Posterior cingulate gyrus (tissue), 11 donors: ENCODE data around the gene DUS2.
"Not testable (repeated sequence)": the region's sequence is repeated elsewhere in the genome, so short reads cannot be mapped to it uniquely, and the experiment has no call there.

ENCODE experiments used
- DNase-seq, 10 donors: peaks; one replicate each; pipeline versions ENCODE4 v3.0.0 to v3.0.0-alpha.2; 2020 to 2021; ENCODE audit warnings: mixed read lengths in 3 of 10
- intact Hi-C: fragments of 100-400 bp; cut with DNase I; formaldehyde crosslinking; loops from one replicate; pipeline ENCODE4 v1.15.1; 2023

Gene DUS2

GRCh38 chr16:68086860-68087268 lies 63.8 kb downstream of the DUS2 start:
- DNase-seq: no peak
- intact Hi-C loops: loop anchor here (10.0 kb wide), 1 partner anchor 228 kb away; the partner anchor contains the start of genes PRMT7 and SLC7A6OS

- DNase-seq: no peak
- intact Hi-C loops: loop anchor here (10.0 kb wide), 1 partner anchor 227 kb away; the partner anchor contains the start of genes PRMT7 and SLC7A6OS
These were observed 64.6 kb downstream of the DUS2 start for GRCh38 chr16:68087688-68088087.

GRCh38 chr16:68088130-68088972 lies 65.3 kb downstream of the DUS2 start:
- no peak for DNase-seq
- intact Hi-C loops: loop anchor here (10.0 kb wide), 1 partner anchor 226 kb away; the partner anchor contains the start of genes PRMT7 and SLC7A6OS

DNA sequence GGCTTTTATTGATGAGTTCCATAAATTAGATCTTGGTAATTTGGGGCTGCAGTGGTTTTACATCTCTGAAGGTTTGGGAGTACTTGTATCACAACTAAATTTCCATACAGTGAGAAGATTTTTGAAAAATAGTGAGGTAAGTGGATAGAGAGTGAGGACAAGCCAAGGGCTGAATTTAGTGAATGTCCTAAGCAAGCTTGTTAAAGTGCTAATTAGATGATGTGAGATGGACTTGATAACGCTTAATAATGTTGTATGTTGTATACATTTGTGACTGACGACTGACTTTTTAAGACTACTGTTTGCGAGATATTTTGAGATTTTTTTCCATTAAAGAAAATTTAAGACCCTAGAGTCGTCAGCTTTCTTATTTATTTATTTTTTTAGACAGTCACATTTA lies 66.0 kb downstream of the DUS2 start:
- no peak for DNase-seq
- intact Hi-C loops: loop anchor here (10.0 kb wide), 1 partner anchor 226 kb away; the partner anchor contains the start of genes PRMT7 and SLC7A6OS

DNA sequence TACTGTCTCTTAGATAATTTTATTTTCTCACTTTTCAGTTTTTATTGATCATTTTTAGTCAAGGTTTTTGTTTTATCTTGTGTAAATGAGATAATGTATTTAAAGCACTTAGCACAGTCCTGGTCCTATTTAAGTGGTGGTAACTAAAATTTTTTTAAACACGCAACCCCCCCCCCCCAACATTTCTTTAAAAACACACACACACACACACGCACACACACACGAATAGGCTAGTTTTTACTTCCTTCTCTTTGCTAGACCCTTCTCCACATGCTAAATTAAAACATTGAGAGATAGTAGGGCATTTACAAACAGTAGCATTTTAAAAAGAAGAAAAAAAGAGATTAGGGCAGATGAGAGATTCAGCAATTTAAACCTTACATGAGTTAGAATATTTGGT lies 67.0 kb downstream of the DUS2 start:
- intact Hi-C loops: no loop called here
- DNase-seq: no peak

DNA sequence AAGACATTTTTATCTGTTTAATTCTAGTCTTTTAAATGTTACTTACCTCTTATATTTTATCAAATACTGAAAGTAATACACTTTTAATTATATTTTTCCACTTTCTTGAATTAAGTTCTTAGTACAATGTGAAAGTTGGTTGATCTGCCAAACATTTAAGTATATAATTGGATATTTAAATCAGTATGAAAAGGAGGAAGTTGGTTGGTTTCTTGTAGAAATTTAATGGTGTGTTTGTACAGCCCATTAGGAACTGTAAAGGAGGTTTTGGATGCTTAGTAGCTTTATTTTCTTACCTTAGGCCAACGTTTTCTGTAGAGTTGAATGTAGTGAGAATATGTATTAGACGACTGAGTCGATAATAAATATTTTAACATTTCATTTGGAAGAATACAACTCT lies 67.4 kb downstream of the DUS2 start:
- no peak for DNase-seq
- intact Hi-C loops: no loop called here

- no peak for DNase-seq
- intact Hi-C loops: no loop called here
These were observed 68.5 kb downstream of the DUS2 start for GRCh38 chr16:68091380-68092261.

GRCh38 chr16:68092275-68092674 lies 69.2 kb downstream of the DUS2 start:
- intact Hi-C loops, DNase-seq: not testable (repeated sequence)

DNA sequence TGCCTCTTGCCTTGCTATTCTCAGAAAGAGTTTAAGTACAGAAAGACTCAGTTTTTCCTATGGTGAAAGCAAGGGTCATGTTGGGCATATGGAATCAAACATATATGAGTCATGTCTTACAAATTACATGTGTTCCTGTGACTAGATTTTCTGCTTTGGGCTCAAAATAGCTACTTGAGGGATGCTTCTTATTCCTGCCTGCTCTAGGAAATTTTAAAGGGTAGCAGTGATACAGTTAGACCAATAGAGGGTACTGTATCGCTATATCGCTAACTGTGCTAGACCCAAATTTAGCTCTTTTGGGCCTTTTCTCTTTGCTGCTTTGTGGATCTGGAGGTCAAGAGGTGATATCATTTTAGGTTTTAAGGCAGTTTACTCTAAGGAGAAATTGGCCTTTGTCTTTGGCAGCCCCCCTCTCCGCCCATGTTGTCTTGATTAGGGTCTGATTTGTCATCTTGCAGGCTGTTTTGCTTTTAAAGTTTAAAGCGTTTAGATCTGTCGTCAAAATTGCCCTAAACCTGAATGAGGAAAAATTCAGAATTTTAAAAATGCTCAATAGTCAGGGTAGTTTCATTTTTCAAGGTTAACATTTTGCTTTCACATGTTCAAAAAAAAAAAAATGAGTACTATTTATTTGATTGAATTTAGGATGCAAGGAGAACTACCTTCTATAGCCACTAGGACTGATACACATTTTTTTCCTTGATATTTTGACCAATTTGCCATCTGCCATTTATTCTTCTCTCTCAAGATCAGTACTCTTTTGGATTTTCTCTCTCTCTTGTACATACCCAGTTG lies 70.9 kb downstream of the DUS2 start:
- DNase-seq: no peak

DNA sequence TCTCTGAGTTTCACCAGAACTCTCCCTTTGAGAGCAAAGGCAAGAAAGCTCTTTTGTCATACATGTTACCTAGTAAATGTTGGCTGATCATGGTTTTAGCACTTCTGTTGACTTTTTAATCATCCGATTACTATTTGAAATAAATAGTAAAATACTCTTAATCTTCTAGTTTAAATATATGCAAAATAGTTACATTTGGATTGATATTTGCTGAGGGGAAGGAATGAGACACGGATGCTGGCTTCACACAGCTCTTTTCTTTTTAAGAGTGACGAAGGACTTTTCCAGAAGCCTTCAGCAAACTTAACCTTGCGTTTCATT lies 71.5 kb downstream of the DUS2 start:
- intact Hi-C loops: loop anchor here (1.0 kb wide), 1 partner anchor 135 kb away; no protein-coding TSS in a partner anchor

More for the DNA sequence above, 70.9 kb downstream of the DUS2 start:
- intact Hi-C loops: loop anchor here (1.0 kb wide), 1 partner anchor 135 kb away; no protein-coding TSS in a partner anchor

DNA sequence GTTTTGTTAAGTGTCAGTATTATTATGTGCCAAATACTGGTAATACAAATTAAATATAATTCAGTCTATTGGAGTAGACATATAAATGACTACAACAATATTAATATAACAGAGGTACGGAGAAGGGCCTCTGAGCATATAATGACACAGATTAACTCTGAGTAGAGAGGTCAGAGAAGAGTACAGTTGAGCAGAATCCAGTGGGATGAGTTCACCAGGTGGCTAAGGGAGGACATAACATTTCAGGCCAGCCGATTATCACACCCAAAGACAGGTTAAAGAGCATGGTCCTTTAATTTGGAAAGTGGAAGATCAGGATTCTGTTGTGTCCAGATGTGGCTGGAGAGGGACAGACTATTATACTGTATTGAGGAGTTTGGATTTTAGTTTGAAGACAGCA lies 73.4 kb downstream of the DUS2 start:
- intact Hi-C loops: no loop called here
- no peak for DNase-seq

More for the DNA sequence above, 71.5 kb downstream of the DUS2 start:
- no peak for DNase-seq

- intact Hi-C loops: no loop called here
- DNase-seq: no peak
These were observed 74.0 kb downstream of the DUS2 start for GRCh38 chr16:68097088-68097487.

- DNase-seq: no peak
- intact Hi-C loops: no loop called here
These were observed 74.8 kb downstream of the DUS2 start for GRCh38 chr16:68097895-68098294.

DNA sequence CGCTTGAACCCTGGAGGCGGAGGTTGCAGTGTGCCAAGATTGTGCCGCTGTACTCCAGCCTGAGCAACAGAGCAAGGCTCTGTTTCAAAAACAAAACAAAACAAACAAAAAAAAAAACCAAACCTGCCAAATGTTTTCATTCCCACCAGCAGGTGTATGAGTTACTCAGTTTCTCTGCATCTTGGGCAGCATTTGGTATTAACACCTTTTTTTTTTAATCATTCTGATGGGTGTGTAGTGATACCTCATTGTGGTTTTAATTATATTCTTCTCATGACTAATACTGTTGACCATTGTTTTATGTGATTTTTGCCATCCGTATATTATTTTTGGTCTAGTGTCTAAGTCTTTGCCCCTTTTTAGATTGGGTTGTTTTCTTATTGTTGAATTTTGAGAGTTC lies 77.4 kb downstream of the DUS2 start:
- DNase-seq: no peak
- intact Hi-C loops: no loop called here

DNA sequence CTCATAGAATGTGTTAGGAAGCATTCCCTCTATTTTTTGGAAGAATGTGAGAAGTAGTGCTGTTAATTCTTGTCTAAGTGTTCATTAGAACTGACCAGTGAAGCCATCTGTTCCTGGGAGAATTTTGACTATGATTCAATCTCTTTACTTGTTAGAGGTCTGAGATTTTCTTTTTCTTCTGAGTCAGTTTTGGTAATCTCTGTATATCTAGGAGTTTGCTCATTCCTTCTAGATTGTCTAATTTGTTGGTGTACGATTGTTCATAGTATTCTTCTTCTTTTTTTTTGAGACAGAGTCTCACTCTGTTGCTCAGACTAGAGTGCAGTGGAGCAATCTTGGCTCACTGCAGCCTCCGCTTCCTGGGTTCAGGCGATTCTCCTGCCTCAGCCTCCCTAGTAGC lies 82.5 kb downstream of the DUS2 start:
- no peak for DNase-seq
- intact Hi-C loops: no loop called here

DNA sequence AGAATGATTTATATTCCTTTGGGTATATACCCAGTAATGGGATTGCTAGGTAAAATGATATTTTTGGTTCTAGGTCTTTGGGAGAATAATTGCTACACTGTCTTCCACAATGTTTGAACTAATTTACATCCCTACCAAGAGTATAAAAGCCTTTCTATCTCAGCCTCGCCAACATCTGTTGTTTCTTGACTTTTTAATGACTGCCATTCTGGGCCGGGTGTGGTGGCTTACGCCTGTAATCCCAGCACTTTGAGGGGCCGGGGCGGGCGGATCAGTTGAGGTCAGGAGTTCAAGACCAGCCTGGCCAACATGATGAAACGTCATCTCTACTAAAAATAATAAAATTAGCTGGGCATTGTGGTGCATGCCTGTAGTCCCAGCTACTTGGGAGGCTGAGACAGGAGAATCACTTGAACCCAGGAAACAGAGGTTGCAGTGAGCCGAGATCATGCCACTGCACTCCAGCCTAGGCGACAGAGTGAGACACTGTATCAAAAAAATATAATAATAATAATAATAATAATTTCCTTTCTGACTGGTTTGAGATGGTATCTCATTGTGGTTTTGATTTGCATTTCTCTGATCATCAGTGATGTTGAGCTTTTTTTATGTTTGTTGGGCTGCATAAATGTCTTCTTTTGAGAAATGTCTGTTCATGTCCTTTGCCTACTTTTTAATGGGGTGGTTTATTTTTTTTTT lies 84.3 kb downstream of the DUS2 start:
- not testable (repeated sequence) for DNase-seq

GRCh38 chr16:68109156-68109555 lies 86.1 kb downstream of the DUS2 start:
- intact Hi-C loops, DNase-seq: not testable (repeated sequence)

More for the DNA sequence above, 84.3 kb downstream of the DUS2 start:
- intact Hi-C loops: not testable (repeated sequence)

- intact Hi-C loops, DNase-seq: not testable (repeated sequence)
These were observed 87.5 kb downstream of the DUS2 start for GRCh38 chr16:68110611-68111010.

- no peak for DNase-seq
- intact Hi-C loops: no loop called here
These were observed 88.3 kb downstream of the DUS2 start for GRCh38 chr16:68111379-68111778.
